SIG-M5 treated with dmso at 0.1 percent for 504 hours (cell line): ENCODE data around the gene GNAT1.
"Not testable (repeated sequence)": the region's sequence is repeated elsewhere in the genome, so short reads cannot be mapped to it uniquely, and the experiment has no call there.

Source experiments
- DNase-seq: peaks from one replicate; lab custom pipeline; 2025; ENCODE audit not compliant: unreplicated experiment; lab: John Stamatoyannopoulos, UW

The GNAT1 gene

GRCh38 chr3:50218448-50218847, 27.0 kb downstream of the GNAT1 start:
- no peak for DNase-seq

GRCh38 chr3:50219285-50219684, 27.9 kb downstream of the GNAT1 start:
- no peak for DNase-seq

GRCh38 chr3:50220109-50220508, 28.7 kb downstream of the GNAT1 start:
- DNase-seq: no peak

GRCh38 chr3:50221051-50221410, 29.6 kb downstream of the GNAT1 start:
- no peak for DNase-seq

- no peak for DNase-seq
These were observed 30.2 kb downstream of the GNAT1 start for GRCh38 chr3:50221411-50222168.

- DNase-seq: no peak
These were observed 30.7 kb downstream of the GNAT1 start for GRCh38 chr3:50222169-50222528.

- DNase-seq: no peak
These were observed 33.2 kb downstream of the GNAT1 start for GRCh38 chr3:50224639-50225038.

- DNase-seq: peak; percentile 62
These were observed 35.5 kb downstream of the GNAT1 start for GRCh38 chr3:50226888-50227389.

GRCh38 chr3:50227390-50228183, 36.2 kb downstream of the GNAT1 start:
- DNase-seq: peak; percentile 91

GRCh38 chr3:50228184-50228763, 36.9 kb downstream of the GNAT1 start:
- not testable (repeated sequence) for DNase-seq

GRCh38 chr3:50229490-50229889, 38.1 kb downstream of the GNAT1 start:
- DNase-seq: no peak

- DNase-seq: peak; percentile 47
These were observed 38.8 kb downstream of the GNAT1 start for GRCh38 chr3:50230104-50230793.

- DNase-seq: no peak
These were observed 39.4 kb downstream of the GNAT1 start for GRCh38 chr3:50230794-50231125.

- no peak for DNase-seq
These were observed 40.2 kb downstream of the GNAT1 start for GRCh38 chr3:50231581-50231980.

- no peak for DNase-seq
These were observed 40.9 kb downstream of the GNAT1 start for GRCh38 chr3:50232303-50232702.

GRCh38 chr3:50233176-50233575, 41.8 kb downstream of the GNAT1 start:
- no peak for DNase-seq

- DNase-seq: peak; percentile 99
These were observed 44.5 kb downstream of the GNAT1 start, which contains the start of gene GNAI2 for GRCh38 chr3:50235716-50236483. Gene GNAI2, plus strand, starts transcription at chr3:50236204. Its CDS starts 132 bp downstream, at chr3:50236336.

GRCh38 chr3:50236484-50237132, 45.2 kb downstream of the GNAT1 start:
- no peak for DNase-seq

GRCh38 chr3:50237133-50237651, 45.8 kb downstream of the GNAT1 start:
- DNase-seq: peak; percentile 48
